AG04449 (cell line): ENCODE measurements around the gene DIP2C.

Experiments
- CTCF ChIA-PET: fragments of 350-600 bp; formaldehyde crosslinking; extraction: SDS; loops from one replicate; lab custom pipeline; 2021; ENCODE audit warnings: antibody characterized with exemption; lab: Yijun Ruan, JAX
- POLR2A ChIA-PET: fragments of 400-600, 350-600 bp; formaldehyde crosslinking; extraction: SDS; loops from one replicate; lab custom pipeline; 2020; ENCODE audit warnings: antibody characterized with exemption, inconsistent platforms; lab: Yijun Ruan, JAX
- DNase-seq: peaks from one replicate; pipeline ENCODE4 v3.0.0-alpha.2; 2010; ENCODE audit warnings: low read depth, low spot score
- H3K4me3 ChIP-seq: 2 replicates; pipeline ENCODE4 v1.5.1; 2011; ENCODE audit warnings: low read depth, mild to moderate bottlenecking, control low read depth, low read length
- CTCF ChIP-seq: IDR thresholded peaks from one replicate; pipeline ENCODE4 v1.5.1; 2011; ENCODE audit warnings: mild to moderate bottlenecking, moderate library complexity, low read length, control low read depth, inconsistent platforms; ENCODE audit not compliant: insufficient read depth; ENCODE audit errors: missing control alignments

Gene DIP2C

GRCh38 chr10:664301-664700 lies 25.2 kb downstream of the DIP2C start:
- ChIA-PET CTCF (no interaction called here), POLR2A (no interaction called here)
- no peak for DNase-seq
- no peak for TF ChIP-seq CTCF
- H3K4me3 ChIP-seq: no peak overlapping the region

- ChIA-PET CTCF (no interaction called here), POLR2A (no interaction called here)
- DNase-seq: no peak
- H3K4me3 ChIP-seq: no peak overlapping the region
- TF ChIP-seq CTCF: no peak
Measured at GRCh38 chr10:663831-664251, 25.6 kb downstream of the DIP2C start.

GRCh38 chr10:663466-663751 lies 26.1 kb downstream of the DIP2C start:
- CTCF ChIA-PET: no interaction called here
- H3K4me3 ChIP-seq: no peak overlapping the region
- DNase-seq: no peak
- POLR2A ChIA-PET: no interaction called here
- no peak for TF ChIP-seq CTCF

GRCh38 chr10:662686-663465 lies 26.6 kb downstream of the DIP2C start:
- TF ChIP-seq CTCF: no peak
- POLR2A ChIA-PET: no interaction called here
- DNase-seq: no peak
- CTCF ChIA-PET: no interaction called here
- no peak overlapping the region for H3K4me3 ChIP-seq

GRCh38 chr10:662223-662605 lies 27.3 kb downstream of the DIP2C start:
- ChIA-PET POLR2A (no interaction called here), CTCF (interaction anchor here (2.2 kb wide), 1 partner anchor 11 kb away, joined by 7 read pairs; no protein-coding TSS in a partner anchor)
- no peak for TF ChIP-seq CTCF
- DNase-seq: no peak
- H3K4me3 ChIP-seq: no peak overlapping the region

- H3K4me3 ChIP-seq: no peak overlapping the region
- POLR2A ChIA-PET: no interaction called here
- CTCF ChIA-PET: interaction anchor here (2.2 kb wide), 1 partner anchor 11 kb away, joined by 7 read pairs; no protein-coding TSS in a partner anchor
- no peak for TF ChIP-seq CTCF
- no peak for DNase-seq
Measured at GRCh38 chr10:661597-662222, 27.8 kb downstream of the DIP2C start.
